HG02642 (cell line): ENCODE results near the gene EMC1.
"Not testable (repeated sequence)": the region's sequence is repeated elsewhere in the genome, so short reads cannot be mapped to it uniquely, and the experiment has no call there.

ENCODE experiments used
- ATAC-seq: cut with Tn5 transposase; IDR thresholded peaks from one replicate; pipeline ENCODE4 v1.9.1; 2021; ENCODE audit warnings: mild to moderate bottlenecking; ENCODE audit not compliant: unreplicated experiment, poor library complexity

EMC1 gene

GRCh38 chr1:19262047-19262446, 10.7 kb upstream of the EMC1 start:
- no peak for ATAC-seq

DNA sequence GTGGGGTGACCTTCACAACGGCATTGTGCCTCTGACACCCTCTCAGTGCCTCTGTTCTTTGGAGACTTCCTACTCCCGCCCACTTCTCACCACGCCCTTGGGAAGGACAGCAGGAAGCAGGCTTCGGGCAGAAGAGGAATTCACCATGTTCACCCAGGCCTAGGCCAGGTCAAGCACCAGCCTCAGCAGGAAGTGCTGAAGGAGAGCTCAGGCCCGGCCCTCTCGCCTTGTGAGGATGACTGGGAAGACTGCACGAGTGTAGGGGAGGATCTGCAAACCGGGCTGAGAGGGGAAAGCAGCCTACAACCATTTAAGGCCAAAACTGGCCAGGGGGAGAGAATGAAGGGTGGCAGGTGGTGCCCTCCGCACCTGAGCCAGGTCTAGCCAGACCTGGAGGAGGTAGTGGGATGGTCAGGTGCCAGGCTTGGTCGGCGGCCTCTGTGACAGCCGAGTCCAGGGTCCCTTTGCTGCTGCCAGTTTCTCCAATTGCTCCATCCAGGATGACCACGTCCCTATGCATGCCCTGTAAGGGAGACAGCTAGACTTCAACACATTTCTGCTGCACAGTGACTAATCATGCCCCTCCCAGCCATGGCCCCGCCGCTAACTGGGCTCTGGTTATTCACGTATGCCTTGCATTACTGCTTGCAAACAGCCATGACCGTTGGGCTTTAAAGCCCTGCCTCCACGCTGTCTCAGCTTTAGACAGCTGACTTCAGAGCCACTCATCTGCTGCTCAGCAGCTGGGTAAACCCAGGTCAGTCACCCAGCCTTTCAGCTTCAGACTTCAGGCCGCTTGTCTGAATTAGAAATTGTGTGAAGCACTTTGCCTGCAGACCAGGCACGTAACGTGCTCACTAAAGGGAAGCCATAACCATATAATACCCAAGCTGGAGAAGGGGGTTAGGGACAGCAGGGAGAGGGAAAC, 9.2 kb upstream of the EMC1 start:
- ATAC-seq = no peak

- ATAC-seq = no peak
These were observed 7.0 kb upstream of the EMC1 start for GRCh38 chr1:19258353-19258752.

DNA sequence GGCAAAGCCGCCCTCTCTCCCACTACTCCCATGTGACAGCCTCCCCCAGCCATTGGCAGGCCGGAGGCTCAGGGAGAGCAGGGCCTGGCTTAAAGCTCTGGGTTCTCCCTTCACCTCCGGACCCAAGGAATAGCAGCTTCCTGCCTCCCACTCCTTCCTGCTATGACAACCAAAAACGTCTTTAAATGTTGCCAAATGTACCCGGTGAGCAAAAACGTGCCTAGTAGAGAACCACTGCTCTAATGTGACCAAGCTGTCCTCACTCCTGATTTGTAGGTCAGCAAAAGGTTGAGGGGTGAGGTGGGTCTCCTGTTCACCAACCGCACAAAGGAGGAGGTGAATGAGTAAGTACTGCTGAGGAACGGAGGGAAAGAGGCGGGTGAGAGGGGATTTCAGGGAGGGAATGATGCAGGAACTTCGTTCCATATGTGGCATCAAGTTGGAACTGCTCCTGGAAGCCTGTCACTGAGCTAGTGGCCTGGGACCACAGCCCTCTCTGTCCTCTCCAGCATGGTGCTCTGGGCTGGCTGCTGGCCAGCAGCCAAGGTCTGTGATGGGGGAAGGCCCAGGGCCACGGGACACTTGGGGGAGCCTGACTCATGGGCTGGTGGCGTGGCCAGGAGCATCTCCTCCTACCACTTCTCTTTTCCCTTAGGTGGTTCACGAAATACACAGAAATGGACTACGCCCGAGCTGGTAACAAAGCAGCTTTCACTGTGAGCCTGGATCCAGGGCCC, 6.0 kb upstream of the EMC1 start:
- no peak for ATAC-seq

DNA sequence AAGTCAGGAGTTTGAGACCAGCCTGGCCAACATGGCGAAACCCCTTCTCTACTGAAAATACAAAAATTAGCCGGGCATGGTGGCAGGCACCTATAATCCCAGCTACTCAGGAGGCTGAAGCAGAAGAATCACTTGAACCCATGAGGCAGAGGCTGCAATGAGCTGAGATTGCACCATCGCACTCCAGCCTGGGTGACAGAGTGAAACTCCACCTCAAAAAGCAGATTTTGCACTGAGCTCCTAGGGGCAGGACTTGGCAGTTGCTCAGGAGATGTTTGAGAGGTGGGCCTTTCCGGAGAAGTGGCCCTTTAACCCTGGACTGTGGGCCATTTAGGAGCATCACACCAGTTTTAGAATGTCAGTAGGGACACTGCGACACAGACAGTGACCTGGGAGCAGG, 5.0 kb upstream of the EMC1 start:
- ATAC-seq = not testable (repeated sequence)

- no peak for ATAC-seq
These were observed 4.0 kb upstream of the EMC1 start for GRCh38 chr1:19255288-19255687.

DNA sequence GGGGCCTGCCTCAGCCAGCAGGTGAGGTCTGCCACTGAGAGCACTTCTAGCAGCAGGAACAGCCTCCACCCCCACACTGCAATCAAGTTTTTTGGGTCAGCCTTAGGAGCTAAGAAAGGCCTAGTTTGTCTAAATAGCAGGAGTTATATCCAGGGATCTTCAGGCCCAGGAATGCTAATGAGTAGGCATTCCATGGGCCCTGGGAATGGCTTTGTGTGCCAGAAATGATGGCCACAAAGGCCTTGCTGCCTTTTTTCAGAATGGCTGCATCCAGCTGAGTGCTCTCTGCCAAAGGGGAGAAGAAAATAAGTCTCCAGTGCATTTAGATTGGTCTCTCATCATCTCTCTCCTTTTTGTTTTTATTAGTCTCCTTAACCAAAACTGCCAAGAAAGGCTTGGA, 3.1 kb upstream of the EMC1 start:
- ATAC-seq = no peak

- no peak for ATAC-seq
These were observed 557 bp downstream of the EMC1 start for GRCh38 chr1:19250629-19251304.

DNA sequence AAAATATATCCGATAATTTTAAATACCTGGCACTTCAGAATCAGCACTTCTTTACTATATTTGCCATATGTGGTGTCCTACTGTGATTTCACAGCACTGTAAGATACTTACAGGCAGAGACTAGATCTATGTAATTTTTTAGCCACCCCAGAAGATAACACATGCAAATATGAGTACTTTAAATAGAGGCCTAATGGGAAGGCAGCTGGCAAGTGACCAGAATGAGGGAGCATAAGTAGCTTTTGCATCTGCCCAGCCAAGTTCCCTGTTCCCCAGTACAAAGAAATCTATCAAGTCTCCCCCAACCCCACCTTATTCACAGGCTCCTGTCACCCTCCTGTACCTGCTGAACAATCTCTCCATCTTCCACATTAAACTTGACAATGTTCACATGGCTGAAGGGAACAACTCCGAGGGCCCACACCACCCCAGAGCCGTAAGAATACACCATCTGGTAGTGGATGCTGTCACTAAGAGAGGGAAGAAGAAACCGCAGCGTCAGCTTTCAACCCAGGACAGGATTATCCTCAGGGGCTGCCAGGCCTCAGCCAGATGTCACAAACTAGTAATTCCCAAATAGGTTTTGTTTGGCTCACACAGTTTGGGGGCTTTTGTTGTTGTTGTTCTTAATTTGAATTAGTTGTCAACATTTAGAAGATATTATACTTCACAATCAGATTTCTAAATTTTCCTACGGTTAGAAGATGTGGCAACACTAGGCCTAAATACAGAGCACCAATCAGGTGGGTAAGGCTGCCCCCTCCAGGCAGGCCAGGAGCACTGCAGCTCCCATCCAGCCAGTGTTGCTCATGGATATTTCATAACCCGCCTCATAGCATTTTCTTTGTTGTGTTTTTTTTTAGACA, 10.4 kb downstream of the EMC1 start:
- ATAC-seq = no peak

GRCh38 chr1:19239876-19240275, 11.4 kb downstream of the EMC1 start:
- ATAC-seq = no peak

DNA sequence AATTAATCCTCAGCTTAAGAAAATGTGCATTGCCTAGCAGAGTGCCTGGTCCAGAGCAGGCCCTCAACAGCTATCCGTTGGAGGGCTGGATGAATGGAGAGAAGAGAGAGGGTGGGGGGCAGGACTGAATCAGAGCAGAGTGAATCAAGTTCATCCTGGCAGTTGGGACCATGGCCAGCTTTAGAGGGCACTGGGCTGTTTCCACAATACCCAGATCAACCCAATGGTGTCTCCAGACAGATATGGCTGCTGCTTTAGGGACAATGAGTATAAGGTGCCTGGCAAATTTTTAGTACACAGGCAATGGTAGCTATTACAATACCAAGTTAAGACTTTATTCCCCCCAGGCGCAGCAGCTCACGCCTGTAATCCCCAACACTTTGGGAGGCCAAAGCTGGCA, 17.1 kb downstream of the EMC1 start:
- no peak for ATAC-seq

GRCh38 chr1:19232524-19232846, 18.8 kb downstream of the EMC1 start:
- ATAC-seq = no peak

GRCh38 chr1:19231736-19232523, 19.4 kb downstream of the EMC1 start:
- ATAC-seq = not testable (repeated sequence)

GRCh38 chr1:19229828-19230325, 21.4 kb downstream of the EMC1 start:
- ATAC-seq = no peak

DNA sequence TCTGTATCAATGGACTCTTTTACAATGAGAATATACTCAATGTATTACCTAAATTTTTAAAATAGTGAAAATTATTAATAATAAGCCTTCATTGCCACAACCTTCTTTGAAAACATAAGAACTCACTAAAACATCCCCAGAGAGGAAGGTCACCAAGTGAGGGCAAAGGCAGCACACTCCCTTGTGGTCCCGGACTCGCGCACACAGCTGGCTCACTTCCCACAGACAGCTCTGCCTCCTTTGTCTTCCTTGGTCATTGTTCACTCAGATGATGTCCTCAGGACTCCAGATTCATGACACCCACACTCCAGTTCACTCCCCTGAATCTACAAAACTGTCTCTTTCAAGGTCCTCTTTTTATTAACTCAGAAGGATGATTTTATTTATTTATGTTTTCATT, 22.1 kb downstream of the EMC1 start:
- ATAC-seq = no peak

DNA sequence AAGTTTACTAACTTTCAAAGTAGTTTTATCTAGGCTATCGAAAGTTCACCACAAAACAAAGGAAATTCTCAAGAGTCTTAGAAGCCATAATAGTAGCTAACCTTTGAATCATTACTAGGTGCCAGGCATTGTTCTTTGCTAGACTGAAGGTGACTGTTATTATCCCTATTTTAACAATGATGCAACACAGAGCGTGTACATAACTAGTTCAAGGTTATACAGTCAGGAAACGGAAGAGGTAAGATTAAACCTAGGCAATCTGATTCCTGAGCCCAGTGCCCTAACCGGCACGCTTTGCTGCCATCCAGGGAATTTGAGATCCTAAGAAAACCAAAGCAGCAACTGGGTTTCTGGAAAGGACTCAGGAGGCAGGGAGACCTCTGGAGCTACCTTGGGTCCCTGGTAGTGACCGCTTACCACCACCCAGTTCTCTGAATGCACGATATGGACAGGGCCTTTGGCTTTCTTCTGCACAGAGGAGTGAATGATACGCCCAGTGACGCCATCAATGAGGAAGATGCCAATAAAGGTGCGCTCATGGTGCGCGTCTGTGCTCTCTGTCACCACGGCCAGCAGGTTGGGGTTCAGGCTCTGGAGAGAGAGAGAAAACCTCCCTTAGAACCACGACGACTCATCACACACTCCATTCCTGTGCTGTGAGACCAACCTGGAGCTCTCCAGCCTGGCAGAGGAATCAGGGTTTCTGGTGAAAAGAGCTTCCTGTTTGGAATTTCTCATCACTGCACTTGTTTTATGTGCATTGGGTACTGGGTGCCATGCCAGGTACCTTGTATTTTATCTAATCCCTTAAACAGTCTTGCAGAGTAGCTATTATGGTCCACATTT, 28.1 kb downstream of the EMC1 start:
- ATAC-seq = no peak

DNA sequence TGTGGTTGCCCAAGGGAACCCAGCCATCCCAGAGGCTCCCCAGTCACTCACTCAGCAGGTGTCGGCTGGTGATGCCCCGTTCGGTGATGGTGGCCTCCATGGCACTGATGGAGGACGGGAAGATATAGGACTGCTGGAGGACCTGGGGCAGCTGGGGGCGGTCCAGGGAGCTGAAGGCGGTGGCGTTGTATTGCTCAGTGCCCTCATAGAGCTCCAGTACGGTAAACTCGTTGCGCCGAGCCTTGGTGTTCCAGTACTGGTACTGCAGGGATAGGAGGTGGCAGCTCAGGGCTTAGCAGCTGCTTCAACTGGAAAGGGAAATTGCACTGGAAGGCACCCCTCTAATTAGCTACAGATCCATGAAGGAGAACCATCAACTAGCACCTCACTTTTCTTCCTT, 28.8 kb downstream of the EMC1 start:
- no peak for ATAC-seq

DNA sequence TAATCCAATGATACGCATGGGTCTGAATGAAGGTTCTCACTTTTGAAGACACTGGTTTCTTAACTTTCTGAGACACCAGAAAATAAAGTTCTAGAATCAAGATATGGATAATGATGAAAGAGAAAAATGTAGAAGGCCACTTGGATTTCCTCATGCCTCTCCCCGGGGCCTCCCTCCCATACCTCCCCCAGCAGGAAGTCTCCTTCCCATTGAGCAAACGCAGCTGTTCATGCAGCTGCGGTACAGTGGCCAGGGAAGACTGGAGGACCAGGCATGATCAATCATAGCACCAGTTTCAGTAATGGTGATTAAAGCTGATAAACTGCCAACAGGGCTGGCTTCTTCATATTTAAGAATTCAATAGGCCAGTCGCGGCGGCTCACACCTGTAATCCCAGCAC, 30.3 kb downstream of the EMC1 start:
- ATAC-seq = no peak
